ENCODE results near the gene PSRC1. TPM values are rescaled to one million over a fixed set of nuclear protein-coding genes. Genes with fewer than 3 reads are reported as not detected.
A peak's percentile ranks its signal among the peaks of the same experiment; 100 is the strongest.

Gene PSRC1
- total and polyA plus RNA-seq, 12 donors: 0.34 to 2.9 (median 0.73) TPM

GRCh38 chr1:109251277-109252166 is 31.4 kb downstream of the PSRC1 start:
- no peaks in the 10 kb centered on the region for H3K36me3 ChIP-seq
- peaks cover 10 to 39% (median 24%) of the 10 kb centered on the region in 9 donors for H3K4me1 ChIP-seq
- intact Hi-C loops (cut with DNase I): no loop called here
- TF ChIP-seq CTCF (IDR thresholded peaks at IDR 0.05): no peak
- no peaks in the 10 kb centered on the region for H3K9me3 ChIP-seq
- no peak overlapping the region for H3K27ac ChIP-seq
- DNase-seq (no peak), ATAC-seq (no peak)
- peaks cover 0 to 27% (median 8%) of the 10 kb centered on the region in 7 donors for H3K27me3 ChIP-seq
- WGBS, 2 donors: 95 to 96% methylated on average over 32 of the region's 32 CpGs
- no peak overlapping the region for H3K4me3 ChIP-seq

GRCh38 chr1:109250454-109251276 is 32.3 kb downstream of the PSRC1 start:
- H3K36me3 ChIP-seq: no peaks in the 10 kb centered on the region
- no peak for DNase-seq
- H3K9me3 ChIP-seq: no peaks in the 10 kb centered on the region
- no peak overlapping the region for H3K27ac ChIP-seq
- peaks cover 0 to 27% (median 8%) of the 10 kb centered on the region in 7 donors for H3K27me3 ChIP-seq
- peaks cover 10 to 39% (median 24%) of the 10 kb centered on the region in 9 donors for H3K4me1 ChIP-seq
- no peak for ATAC-seq
- 92 to 93% methylated on average over 33 of the region's 33 CpGs for WGBS, 2 donors
- intact Hi-C loops (cut with DNase I): no loop called here
- TF ChIP-seq CTCF (IDR thresholded peaks at IDR 0.05): no peak
- H3K4me3 ChIP-seq: peak overlapping the region in 7 of 10 donors; percentile 44 to 62 (median 55)

- H3K4me1 ChIP-seq: peaks cover 10 to 31% (median 21%) of the 10 kb centered on the region in 9 donors
- no peaks in the 10 kb centered on the region for H3K9me3 ChIP-seq
- no peaks in the 10 kb centered on the region for H3K36me3 ChIP-seq
- no peak for DNase-seq
- ATAC-seq: peak in 2 of 8 donors; percentile 3 to 16
- intact Hi-C loops (cut with DNase I): no loop called here
- no peak overlapping the region for H3K27ac ChIP-seq
- no peak for TF ChIP-seq CTCF (IDR thresholded peaks at IDR 0.05)
- WGBS, 2 donors: 3% methylated on average over 60 to 80 of the region's 80 CpGs
- H3K4me3 ChIP-seq: peak overlapping the region in 9 of 10 donors; percentile 44 to 77 (median 57)
- H3K27me3 ChIP-seq: peaks cover 0 to 27% (median 8%) of the 10 kb centered on the region in 7 donors
Observed at GRCh38 chr1:109249654-109250401, 33.1 kb downstream of the PSRC1 start.

Data from heart right ventricle (tissue), 16 donors.